ENCODE data around the gene ABHD17B.

GRCh38 chr9:71830153-71830552, 80.8 kb downstream of the ABHD17B start:
- TF ChIP-seq, protein P1, sequence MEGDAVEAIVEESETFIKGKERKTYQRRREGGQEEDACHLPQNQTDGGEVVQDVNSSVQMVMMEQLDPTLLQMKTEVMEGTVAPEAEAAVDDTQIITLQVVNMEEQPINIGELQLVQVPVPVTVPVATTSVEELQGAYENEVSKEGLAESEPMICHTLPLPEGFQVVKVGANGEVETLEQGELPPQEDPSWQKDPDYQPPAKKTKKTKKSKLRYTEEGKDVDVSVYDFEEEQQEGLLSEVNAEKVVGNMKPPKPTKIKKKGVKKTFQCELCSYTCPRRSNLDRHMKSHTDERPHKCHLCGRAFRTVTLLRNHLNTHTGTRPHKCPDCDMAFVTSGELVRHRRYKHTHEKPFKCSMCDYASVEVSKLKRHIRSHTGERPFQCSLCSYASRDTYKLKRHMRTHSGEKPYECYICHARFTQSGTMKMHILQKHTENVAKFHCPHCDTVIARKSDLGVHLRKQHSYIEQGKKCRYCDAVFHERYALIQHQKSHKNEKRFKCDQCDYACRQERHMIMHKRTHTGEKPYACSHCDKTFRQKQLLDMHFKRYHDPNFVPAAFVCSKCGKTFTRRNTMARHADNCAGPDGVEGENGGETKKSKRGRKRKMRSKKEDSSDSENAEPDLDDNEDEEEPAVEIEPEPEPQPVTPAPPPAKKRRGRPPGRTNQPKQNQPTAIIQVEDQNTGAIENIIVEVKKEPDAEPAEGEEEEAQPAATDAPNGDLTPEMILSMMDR (conservative IDR thresholded peaks at IDR 0.05): no peak
- TF ChIP-seq EZH2 (IDR thresholded peaks at IDR 0.05; ENCODE audit: low read depth): no peak
